ENCODE results near the gene GABPA.

- no peak for TF ChIP-seq CTCF (IDR thresholded peaks at IDR 0.05; ENCODE audit: low read length)
- no peak for TF ChIP-seq EZH2 (optimal IDR thresholded peaks at IDR 0.05; ENCODE audit: low read depth, low read length)
- TF ChIP-seq EZH2phosphoT487 (IDR thresholded peaks at IDR 0.05; ENCODE audit: low read length) = no peak
Measured at GRCh38 chr21:25806060-25806459, 71.3 kb downstream of the GABPA start.
